NB4 (cell line): ENCODE data around the gene CACNA1F.

Experiments used
- MAX ChIP-seq: IDR thresholded peaks from 2 replicates; pipeline ENCODE4 v1.6.1; 2011; ENCODE audit warnings: low read depth, low read length
- MYC ChIP-seq: IDR thresholded peaks from 2 replicates; pipeline ENCODE4 v1.6.1; 2011; ENCODE audit warnings: low read depth, low read length
- POLR2A ChIP-seq: IDR thresholded peaks from 2 replicates; pipeline ENCODE4 v1.6.1; 2011; ENCODE audit warnings: mild to moderate bottlenecking; ENCODE audit not compliant: insufficient read length; ENCODE audit errors: extremely low read depth
- TF ChIP-seq, protein P1 (sequence below): IDR thresholded peaks from one replicate; pipeline ENCODE4 v1.5.1; 2012; ENCODE audit warnings: low read depth, low read length

GRCh38 chrX:49199315-49199595 is 33.9 kb downstream of the CACNA1F start:
- TF ChIP-seq, protein P1, sequence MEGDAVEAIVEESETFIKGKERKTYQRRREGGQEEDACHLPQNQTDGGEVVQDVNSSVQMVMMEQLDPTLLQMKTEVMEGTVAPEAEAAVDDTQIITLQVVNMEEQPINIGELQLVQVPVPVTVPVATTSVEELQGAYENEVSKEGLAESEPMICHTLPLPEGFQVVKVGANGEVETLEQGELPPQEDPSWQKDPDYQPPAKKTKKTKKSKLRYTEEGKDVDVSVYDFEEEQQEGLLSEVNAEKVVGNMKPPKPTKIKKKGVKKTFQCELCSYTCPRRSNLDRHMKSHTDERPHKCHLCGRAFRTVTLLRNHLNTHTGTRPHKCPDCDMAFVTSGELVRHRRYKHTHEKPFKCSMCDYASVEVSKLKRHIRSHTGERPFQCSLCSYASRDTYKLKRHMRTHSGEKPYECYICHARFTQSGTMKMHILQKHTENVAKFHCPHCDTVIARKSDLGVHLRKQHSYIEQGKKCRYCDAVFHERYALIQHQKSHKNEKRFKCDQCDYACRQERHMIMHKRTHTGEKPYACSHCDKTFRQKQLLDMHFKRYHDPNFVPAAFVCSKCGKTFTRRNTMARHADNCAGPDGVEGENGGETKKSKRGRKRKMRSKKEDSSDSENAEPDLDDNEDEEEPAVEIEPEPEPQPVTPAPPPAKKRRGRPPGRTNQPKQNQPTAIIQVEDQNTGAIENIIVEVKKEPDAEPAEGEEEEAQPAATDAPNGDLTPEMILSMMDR: no peak
- TF ChIP-seq POLR2A: no peak
- no peak for TF ChIP-seq MAX
- no peak for TF ChIP-seq MYC
